Lung (tissue), 12 donors: ENCODE measurements around the gene RRP1B. TPM values are rescaled to one million over a fixed set of nuclear protein-coding genes. Genes with fewer than 3 reads are reported as not detected.

Experiments
- ATAC-seq: fragments of 200-7000 bp; cut with Tn5 transposase; one replicate; pipeline ENCODE4 v1.9.1; 2020; ENCODE audit warnings: moderate number of reproducible peaks; ENCODE audit not compliant: insufficient read depth, low FRiP score
- DNase-seq, 3 donors: peaks; one replicate each; pipeline ENCODE4 v3.0.0-alpha.2; 2013 to 2017
- H3K27ac ChIP-seq, 2 donors: one replicate each; pipeline ENCODE4 v1.5.1; 2013; ENCODE audit warnings: mild to moderate bottlenecking in 2 of 2, moderate library complexity in 2 of 2, control low read depth in 1 of 2, inconsistent platforms in 1 of 2, low read depth in 1 of 2, low read length in 1 of 2
- H3K27me3 ChIP-seq, 3 donors: one replicate each; pipeline ENCODE4 v1.5.1; 2013; ENCODE audit warnings: low read length in 2 of 3; ENCODE audit not compliant: control insufficient read depth in 3 of 3, insufficient read depth in 3 of 3
- H3K36me3 ChIP-seq, 4 donors: one replicate each; pipeline ENCODE4 v1.5.1; 2013; ENCODE audit warnings: low read length in 4 of 4, mild to moderate bottlenecking in 1 of 4, moderate library complexity in 1 of 4; ENCODE audit not compliant: control insufficient read depth in 4 of 4, insufficient read depth in 4 of 4
- H3K4me1 ChIP-seq, 5 donors: one replicate each; pipeline ENCODE4 v1.5.1; 2013; ENCODE audit warnings: low read length in 5 of 5, mild to moderate bottlenecking in 2 of 5, moderate library complexity in 1 of 5; ENCODE audit not compliant: control insufficient read depth in 5 of 5, insufficient read depth in 5 of 5
- H3K4me3 ChIP-seq: one replicate; pipeline ENCODE4 v1.5.1; 2013; ENCODE audit warnings: mild to moderate bottlenecking, control low read depth, moderate library complexity
- H3K9ac ChIP-seq, 2 donors: one replicate each; pipeline ENCODE4 v1.5.1; 2013; ENCODE audit warnings: low read length in 2 of 2, control low read depth in 1 of 2; ENCODE audit not compliant: insufficient read depth in 1 of 2
- H3K9me3 ChIP-seq, 4 donors: one replicate each; pipeline ENCODE4 v1.5.1; 2013; ENCODE audit warnings: low read length in 3 of 4, mild to moderate bottlenecking in 1 of 4, moderate library complexity in 1 of 4; ENCODE audit not compliant: control insufficient read depth in 4 of 4, insufficient read depth in 3 of 4
- WGBS, 2 donors: extraction: QIAGEN DNeasy Blood & Tissue Kit; methylation state at CpG; one replicate each; pipeline ENCODE4 v1.1.7; 2013; 5-methylcytosine and 5-hydroxymethylcytosine counted together
- polyA plus RNA-seq, 2 donors: library from polyadenylated mRNA; stranded (reverse); fragments of 200-250 nt; gene quantifications; one replicate each; pipeline ENCODE4 v1.2.1, GENCODE V29; 2013
- total RNA-seq, 2 donors: library from RNA; depleted of rRNA in 1 of 2; stranded (reverse); fragments of >200 nt in 1 of 2; gene quantifications; one replicate each; pipeline ENCODE4 v1.2.1, GENCODE V29; 2014 to 2021
- TF ChIP-seq, protein P1 (sequence below): IDR thresholded peaks from 2 replicates; pipeline ENCODE4 v1.5.1; 2012; ENCODE audit warnings: mild to moderate bottlenecking; ENCODE audit errors: control extremely low read depth, extremely low read depth
- donor health status: control.
- donor health status: control.
- donor health status: Bipolar disorder and iron deficiency.
- donor health status: healthy.
- donor health status: DM: yes; HTN: yes; CAD: no.

The RRP1B gene
- total and polyA plus RNA-seq, 4 donors: 6.4 to 18.1 (median 12.7) TPM

DNA sequence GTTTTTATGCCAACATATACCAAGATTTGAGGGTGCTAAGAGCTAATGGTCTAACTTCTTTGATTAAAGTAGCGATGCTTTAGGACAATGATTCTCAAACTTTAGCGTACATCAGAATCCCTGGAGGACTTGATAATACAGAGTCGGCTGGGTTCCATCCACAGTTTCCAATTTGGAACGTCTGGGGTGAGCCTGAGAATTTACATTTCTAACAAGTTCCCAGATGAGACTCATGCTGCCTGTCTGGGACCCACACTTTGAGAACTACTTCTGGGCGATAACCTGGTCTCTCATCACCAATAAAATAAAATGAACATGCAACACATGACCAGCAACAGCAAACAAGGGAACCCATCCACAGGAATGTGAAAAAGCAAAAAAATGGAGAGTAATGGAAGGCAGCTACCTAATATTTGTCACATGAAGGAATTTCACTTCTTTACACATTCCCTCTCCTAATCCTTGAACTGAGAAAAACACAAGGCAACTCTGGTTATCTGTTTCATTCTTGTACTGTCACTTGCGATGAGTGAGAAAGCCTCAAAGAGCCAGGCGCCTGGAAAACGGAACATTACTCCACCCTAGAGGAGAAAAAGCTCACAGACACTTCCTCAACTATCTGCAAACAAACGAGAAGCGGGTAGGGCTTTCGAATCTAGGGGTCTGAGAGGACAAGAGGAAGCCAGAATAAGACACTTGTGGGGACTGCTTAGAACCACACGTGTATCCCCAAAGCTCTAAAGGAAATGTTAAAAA, 14.0 kb upstream of the RRP1B start:
- no peaks in the 10 kb centered on the region for H3K27me3 ChIP-seq
- peaks cover 0 to 25% (median 7%) of the 10 kb centered on the region in 5 donors for H3K4me1 ChIP-seq
- no peak overlapping the region for H3K9ac ChIP-seq
- no peak overlapping the region for H3K4me3 ChIP-seq
- peak overlapping the region in 1 of 2 donors; percentile 46 for H3K27ac ChIP-seq
- H3K9me3 ChIP-seq: no peaks in the 10 kb centered on the region
- ATAC-seq (no peak), DNase-seq (peak; percentile 79 to 92 (median 90))
- TF ChIP-seq, protein P1, sequence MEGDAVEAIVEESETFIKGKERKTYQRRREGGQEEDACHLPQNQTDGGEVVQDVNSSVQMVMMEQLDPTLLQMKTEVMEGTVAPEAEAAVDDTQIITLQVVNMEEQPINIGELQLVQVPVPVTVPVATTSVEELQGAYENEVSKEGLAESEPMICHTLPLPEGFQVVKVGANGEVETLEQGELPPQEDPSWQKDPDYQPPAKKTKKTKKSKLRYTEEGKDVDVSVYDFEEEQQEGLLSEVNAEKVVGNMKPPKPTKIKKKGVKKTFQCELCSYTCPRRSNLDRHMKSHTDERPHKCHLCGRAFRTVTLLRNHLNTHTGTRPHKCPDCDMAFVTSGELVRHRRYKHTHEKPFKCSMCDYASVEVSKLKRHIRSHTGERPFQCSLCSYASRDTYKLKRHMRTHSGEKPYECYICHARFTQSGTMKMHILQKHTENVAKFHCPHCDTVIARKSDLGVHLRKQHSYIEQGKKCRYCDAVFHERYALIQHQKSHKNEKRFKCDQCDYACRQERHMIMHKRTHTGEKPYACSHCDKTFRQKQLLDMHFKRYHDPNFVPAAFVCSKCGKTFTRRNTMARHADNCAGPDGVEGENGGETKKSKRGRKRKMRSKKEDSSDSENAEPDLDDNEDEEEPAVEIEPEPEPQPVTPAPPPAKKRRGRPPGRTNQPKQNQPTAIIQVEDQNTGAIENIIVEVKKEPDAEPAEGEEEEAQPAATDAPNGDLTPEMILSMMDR: no peak
- H3K36me3 ChIP-seq: no peaks in the 10 kb centered on the region
- WGBS, 2 donors: 34 to 36% methylated on average over 12 of the region's 12 CpGs

DNA sequence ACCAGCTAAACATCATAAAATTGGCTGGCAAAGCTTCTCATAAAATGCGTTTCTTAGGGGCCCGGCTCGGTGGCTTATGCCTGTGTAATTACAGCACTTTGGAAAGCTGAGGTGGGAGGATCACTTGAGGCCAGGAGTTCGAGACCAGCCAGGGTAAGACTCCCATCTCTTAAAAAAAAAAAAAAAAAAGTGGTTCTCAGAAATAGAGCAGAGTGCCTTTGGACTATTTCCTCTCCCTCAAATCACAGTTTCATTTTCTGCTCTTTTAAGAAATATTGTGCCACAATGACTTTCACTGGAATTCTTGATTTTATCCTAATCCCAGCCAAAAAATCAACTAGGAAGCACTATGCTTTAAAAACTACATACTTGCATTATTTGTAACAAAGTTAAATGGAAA, 13.4 kb upstream of the RRP1B start:
- Histone ChIP-seq H3K27me3 (no peaks in the 10 kb centered on the region), H3K4me3 (no peak overlapping the region), H3K9me3 (no peaks in the 10 kb centered on the region), H3K9ac (no peak overlapping the region), H3K27ac (peak overlapping the region in 1 of 2 donors; percentile 46), H3K4me1 (peaks cover 0 to 24% (median 7%) of the 10 kb centered on the region in 5 donors), H3K36me3 (no peaks in the 10 kb centered on the region)
- TF ChIP-seq, protein P1: no peak
- ATAC-seq (no peak), DNase-seq (no peak)
- 20 to 30% methylated on average over 4 of the region's 4 CpGs for whole genome bisulfite sequencing, 2 donors

DNA sequence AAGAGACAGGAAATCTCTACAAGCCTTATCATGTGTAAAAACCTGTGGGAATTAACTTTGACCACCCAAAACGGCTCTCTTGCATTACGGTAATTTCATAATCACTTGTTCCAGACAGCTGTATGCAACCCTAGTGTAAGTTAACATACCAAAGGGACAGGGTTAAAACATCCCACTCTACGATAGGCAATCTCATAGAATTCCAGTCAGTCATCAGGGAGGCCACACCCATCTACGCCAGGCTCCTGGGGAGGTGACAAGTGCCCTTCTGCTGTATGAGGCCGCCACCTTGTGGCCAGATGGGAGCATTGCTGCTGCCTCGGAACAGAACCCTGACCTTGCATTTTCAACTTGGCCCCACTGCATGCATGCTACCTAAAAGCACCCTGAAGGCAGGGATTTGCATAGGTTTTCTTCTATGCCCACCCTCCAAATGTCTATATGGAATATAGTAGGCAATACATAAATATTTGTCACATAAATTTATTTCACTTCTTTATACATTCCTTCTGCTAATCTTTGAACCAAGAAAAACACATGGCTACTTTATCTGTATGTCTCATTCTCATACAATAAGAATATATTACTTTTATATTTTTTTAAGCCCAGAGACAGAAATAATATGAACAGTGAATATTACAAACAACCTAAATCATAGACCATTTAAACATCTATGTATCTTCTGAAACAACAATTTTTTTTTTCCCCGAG, 12.7 kb upstream of the RRP1B start:
- ATAC-seq (peak; percentile 97), DNase-seq (peak; percentile 89 to 90 (median 90))
- no peak overlapping the region for H3K27ac ChIP-seq
- no peaks in the 10 kb centered on the region for H3K36me3 ChIP-seq
- peaks cover 0 to 24% (median 7%) of the 10 kb centered on the region in 5 donors for H3K4me1 ChIP-seq
- WGBS, 2 donors: 14 to 17% methylated on average over 7 of the region's 7 CpGs
- no peak overlapping the region for H3K4me3 ChIP-seq
- no peaks in the 10 kb centered on the region for H3K27me3 ChIP-seq
- TF ChIP-seq, protein P1: peak; percentile 100
- no peak overlapping the region for H3K9ac ChIP-seq
- no peaks in the 10 kb centered on the region for H3K9me3 ChIP-seq
